Measurements from ENCODE around the gene RPL35A. TPM values are rescaled to one million over a fixed set of nuclear protein-coding genes. Genes with fewer than 3 reads are reported as not detected.

RPL35A gene
- total and polyA plus RNA-seq, 2 experiments from 2014 or later: 1,070 to 2,096 TPM

DNA sequence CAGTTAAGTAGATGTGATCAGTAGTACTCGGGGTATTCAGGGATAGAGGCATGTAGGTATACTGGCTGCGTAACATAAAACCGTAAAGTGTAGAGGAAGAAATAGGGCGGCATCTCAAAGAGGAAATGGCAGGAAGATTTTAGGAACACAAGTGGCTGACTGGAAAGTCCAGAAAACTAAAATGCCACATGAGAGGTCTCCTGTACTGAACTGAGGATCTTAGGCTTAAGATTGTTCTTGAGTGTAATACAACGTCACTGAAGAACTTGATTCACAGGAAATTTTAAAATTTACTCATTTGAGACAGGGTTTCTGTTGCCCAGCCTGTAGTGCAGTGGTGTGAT lies 7.8 kb downstream of the RPL35A start:
- Histone ChIP-seq H3K4me1 (ENCODE audit: insufficient read depth) (peaks cover 11% of the 10 kb centered on the region; the same call in 1 of the 2 replicates), H3K27ac (ENCODE audit: low read depth) (peak overlapping the region; percentile 96), H3K9me2 (ENCODE audit: insufficient read depth) (no peaks in the 10 kb centered on the region), H3K27me3 (ENCODE audit: insufficient read depth) (no peaks in the 10 kb centered on the region), H4K20me1 (replicated peaks; ENCODE audit: insufficient read depth) (peaks cover 23% of the 10 kb centered on the region), H3K36me3 (ENCODE audit: insufficient read depth) (peaks cover 35% of the 10 kb centered on the region), H3K4me2 (no peak overlapping the region), H3K79me2 (replicated peaks; ENCODE audit: insufficient read depth) (peaks cover 10% of the 10 kb centered on the region), H3K4me3 (no peak overlapping the region), H3F3A (replicated peaks; ENCODE audit: low read depth) (peaks cover 47% of the 10 kb centered on the region), H2AFZ (no peak overlapping the region)
- TF ChIP-seq NANOG (IDR thresholded peaks at IDR 0.05; ENCODE audit: borderline replicate concordance) (no peak), ZNF114 (CRISPR knock-in tag; IDR thresholded peaks at IDR 0.05) (no peak), EZH2 (IDR thresholded peaks at IDR 0.05; ENCODE audit: low read depth, unreplicated experiment) (no peak), STAT1 (IDR thresholded peaks at IDR 0.05; ENCODE audit: unreplicated experiment) (no peak), JUNB (IDR thresholded peaks at IDR 0.05; ENCODE audit: unreplicated experiment) (no peak), ZNF331 (CRISPR knock-in tag; IDR thresholded peaks at IDR 0.05; ENCODE audit: low read depth) (no peak), EZH2phosphoT487 (IDR thresholded peaks at IDR 0.05; ENCODE audit: unreplicated experiment) (no peak), POLR2AphosphoS5 (IDR thresholded peaks at IDR 0.05; ENCODE audit: low read depth) (no peak), CREB1 (CRISPR knock-in tag; IDR thresholded peaks at IDR 0.05; ENCODE audit: low read depth) (no peak)
- TF ChIP-seq, protein P1, sequence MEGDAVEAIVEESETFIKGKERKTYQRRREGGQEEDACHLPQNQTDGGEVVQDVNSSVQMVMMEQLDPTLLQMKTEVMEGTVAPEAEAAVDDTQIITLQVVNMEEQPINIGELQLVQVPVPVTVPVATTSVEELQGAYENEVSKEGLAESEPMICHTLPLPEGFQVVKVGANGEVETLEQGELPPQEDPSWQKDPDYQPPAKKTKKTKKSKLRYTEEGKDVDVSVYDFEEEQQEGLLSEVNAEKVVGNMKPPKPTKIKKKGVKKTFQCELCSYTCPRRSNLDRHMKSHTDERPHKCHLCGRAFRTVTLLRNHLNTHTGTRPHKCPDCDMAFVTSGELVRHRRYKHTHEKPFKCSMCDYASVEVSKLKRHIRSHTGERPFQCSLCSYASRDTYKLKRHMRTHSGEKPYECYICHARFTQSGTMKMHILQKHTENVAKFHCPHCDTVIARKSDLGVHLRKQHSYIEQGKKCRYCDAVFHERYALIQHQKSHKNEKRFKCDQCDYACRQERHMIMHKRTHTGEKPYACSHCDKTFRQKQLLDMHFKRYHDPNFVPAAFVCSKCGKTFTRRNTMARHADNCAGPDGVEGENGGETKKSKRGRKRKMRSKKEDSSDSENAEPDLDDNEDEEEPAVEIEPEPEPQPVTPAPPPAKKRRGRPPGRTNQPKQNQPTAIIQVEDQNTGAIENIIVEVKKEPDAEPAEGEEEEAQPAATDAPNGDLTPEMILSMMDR (conservative IDR thresholded peaks at IDR 0.05; ENCODE audit: low read depth in 2 of 2): no peak
- TF ChIP-seq, protein P2, sequence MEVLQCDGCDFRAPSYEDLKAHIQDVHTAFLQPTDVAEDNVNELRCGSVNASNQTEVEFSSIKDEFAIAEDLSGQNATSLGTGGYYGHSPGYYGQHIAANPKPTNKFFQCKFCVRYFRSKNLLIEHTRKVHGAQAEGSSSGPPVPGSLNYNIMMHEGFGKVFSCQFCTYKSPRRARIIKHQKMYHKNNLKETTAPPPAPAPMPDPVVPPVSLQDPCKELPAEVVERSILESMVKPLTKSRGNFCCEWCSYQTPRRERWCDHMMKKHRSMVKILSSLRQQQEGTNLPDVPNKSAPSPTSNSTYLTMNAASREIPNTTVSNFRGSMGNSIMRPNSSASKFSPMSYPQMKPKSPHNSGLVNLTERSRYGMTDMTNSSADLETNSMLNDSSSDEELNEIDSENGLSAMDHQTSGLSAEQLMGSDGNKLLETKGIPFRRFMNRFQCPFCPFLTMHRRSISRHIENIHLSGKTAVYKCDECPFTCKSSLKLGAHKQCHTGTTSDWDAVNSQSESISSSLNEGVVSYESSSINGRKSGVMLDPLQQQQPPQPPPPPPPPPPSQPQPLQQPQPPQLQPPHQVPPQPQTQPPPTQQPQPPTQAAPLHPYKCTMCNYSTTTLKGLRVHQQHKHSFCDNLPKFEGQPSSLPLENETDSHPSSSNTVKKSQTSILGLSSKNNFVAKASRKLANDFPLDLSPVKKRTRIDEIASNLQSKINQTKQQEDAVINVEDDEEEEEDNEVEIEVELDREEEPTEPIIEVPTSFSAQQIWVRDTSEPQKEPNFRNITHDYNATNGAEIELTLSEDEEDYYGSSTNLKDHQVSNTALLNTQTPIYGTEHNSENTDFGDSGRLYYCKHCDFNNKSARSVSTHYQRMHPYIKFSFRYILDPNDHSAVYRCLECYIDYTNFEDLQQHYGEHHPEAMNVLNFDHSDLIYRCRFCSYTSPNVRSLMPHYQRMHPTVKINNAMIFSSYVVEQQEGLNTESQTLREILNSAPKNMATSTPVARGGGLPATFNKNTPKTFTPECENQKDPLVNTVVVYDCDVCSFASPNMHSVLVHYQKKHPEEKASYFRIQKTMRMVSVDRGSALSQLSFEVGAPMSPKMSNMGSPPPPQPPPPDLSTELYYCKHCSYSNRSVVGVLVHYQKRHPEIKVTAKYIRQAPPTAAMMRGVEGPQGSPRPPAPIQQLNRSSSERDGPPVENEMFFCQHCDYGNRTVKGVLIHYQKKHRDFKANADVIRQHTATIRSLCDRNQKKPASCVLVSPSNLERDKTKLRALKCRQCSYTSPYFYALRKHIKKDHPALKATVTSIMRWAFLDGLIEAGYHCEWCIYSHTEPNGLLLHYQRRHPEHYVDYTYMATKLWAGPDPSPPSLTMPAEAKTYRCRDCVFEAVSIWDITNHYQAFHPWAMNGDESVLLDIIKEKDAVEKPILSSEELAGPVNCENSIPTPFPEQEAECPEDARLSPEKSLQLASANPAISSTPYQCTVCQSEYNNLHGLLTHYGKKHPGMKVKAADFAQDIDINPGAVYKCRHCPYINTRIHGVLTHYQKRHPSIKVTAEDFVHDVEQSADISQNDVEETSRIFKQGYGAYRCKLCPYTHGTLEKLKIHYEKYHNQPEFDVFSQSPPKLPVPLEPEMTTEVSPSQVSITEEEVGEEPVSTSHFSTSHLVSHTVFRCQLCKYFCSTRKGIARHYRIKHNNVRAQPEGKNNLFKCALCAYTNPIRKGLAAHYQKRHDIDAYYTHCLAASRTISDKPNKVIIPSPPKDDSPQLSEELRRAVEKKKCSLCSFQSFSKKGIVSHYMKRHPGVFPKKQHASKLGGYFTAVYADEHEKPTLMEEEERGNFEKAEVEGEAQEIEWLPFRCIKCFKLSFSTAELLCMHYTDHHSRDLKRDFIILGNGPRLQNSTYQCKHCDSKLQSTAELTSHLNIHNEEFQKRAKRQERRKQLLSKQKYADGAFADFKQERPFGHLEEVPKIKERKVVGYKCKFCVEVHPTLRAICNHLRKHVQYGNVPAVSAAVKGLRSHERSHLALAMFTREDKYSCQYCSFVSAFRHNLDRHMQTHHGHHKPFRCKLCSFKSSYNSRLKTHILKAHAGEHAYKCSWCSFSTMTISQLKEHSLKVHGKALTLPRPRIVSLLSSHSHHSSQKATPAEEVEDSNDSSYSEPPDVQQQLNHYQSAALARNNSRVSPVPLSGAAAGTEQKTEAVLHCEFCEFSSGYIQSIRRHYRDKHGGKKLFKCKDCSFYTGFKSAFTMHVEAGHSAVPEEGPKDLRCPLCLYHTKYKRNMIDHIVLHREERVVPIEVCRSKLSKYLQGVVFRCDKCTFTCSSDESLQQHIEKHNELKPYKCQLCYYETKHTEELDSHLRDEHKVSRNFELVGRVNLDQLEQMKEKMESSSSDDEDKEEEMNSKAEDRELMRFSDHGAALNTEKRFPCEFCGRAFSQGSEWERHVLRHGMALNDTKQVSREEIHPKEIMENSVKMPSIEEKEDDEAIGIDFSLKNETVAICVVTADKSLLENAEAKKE (CRISPR knock-in tag; IDR thresholded peaks at IDR 0.05): no peak
- TF ChIP-seq, protein P3, sequence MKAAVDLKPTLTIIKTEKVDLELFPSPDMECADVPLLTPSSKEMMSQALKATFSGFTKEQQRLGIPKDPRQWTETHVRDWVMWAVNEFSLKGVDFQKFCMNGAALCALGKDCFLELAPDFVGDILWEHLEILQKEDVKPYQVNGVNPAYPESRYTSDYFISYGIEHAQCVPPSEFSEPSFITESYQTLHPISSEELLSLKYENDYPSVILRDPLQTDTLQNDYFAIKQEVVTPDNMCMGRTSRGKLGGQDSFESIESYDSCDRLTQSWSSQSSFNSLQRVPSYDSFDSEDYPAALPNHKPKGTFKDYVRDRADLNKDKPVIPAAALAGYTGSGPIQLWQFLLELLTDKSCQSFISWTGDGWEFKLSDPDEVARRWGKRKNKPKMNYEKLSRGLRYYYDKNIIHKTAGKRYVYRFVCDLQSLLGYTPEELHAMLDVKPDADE (IDR thresholded peaks at IDR 0.05): no peak
- TF ChIP-seq, protein P4, sequence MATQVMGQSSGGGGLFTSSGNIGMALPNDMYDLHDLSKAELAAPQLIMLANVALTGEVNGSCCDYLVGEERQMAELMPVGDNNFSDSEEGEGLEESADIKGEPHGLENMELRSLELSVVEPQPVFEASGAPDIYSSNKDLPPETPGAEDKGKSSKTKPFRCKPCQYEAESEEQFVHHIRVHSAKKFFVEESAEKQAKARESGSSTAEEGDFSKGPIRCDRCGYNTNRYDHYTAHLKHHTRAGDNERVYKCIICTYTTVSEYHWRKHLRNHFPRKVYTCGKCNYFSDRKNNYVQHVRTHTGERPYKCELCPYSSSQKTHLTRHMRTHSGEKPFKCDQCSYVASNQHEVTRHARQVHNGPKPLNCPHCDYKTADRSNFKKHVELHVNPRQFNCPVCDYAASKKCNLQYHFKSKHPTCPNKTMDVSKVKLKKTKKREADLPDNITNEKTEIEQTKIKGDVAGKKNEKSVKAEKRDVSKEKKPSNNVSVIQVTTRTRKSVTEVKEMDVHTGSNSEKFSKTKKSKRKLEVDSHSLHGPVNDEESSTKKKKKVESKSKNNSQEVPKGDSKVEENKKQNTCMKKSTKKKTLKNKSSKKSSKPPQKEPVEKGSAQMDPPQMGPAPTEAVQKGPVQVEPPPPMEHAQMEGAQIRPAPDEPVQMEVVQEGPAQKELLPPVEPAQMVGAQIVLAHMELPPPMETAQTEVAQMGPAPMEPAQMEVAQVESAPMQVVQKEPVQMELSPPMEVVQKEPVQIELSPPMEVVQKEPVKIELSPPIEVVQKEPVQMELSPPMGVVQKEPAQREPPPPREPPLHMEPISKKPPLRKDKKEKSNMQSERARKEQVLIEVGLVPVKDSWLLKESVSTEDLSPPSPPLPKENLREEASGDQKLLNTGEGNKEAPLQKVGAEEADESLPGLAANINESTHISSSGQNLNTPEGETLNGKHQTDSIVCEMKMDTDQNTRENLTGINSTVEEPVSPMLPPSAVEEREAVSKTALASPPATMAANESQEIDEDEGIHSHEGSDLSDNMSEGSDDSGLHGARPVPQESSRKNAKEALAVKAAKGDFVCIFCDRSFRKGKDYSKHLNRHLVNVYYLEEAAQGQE (IDR thresholded peaks at IDR 0.05; ENCODE audit: unreplicated experiment): no peak
- H3K4me3 Mint-ChIP-seq: no peak overlapping the region
- H3K27ac Mint-ChIP-seq: peak overlapping the region; percentile 15; the same call in 1 of the 2 replicates
- DNase-seq (ENCODE audit: low spot score) (no peak), ATAC-seq (no peak; the same call in 2 of the 3 replicates)
- peaks cover 25% of the 10 kb centered on the region for H3K4me1 Mint-ChIP-seq
- peaks cover 26% of the 10 kb centered on the region for H3K27me3 Mint-ChIP-seq (ENCODE audit: insufficient read depth, low read depth, poor library complexity)
- no peaks in the 10 kb centered on the region for H3K9me3 Mint-ChIP-seq
- peaks cover 43% of the 10 kb centered on the region for H3K36me3 Mint-ChIP-seq (ENCODE audit: low read depth)

Data from GM23338 (cell line).